HCT116 (cell line): ENCODE data around the gene STARD7.

Source experiments
- EGR1 ChIP-seq: IDR thresholded peaks from 2 replicates; pipeline ENCODE4 v1.6.1; 2012; ENCODE audit warnings: low read depth
- EZH2 ChIP-seq: fragments of 200-600 bp; sonication (generic); IDR thresholded peaks from 2 replicates; pipeline ENCODE4 v1.6.1; 2017; ENCODE audit warnings: antibody characterized with exemption, mixed run types
- EZH2phosphoT487 ChIP-seq: fragments of 200-600 bp; IDR thresholded peaks from 2 replicates; pipeline ENCODE4 v1.6.1; 2018; ENCODE audit warnings: antibody characterized with exemption, borderline replicate concordance
- POLR2A ChIP-seq: IDR thresholded peaks from 2 replicates; pipeline ENCODE4 v1.7.0; 2011; ENCODE audit warnings: borderline replicate concordance; ENCODE audit not compliant: insufficient read depth, insufficient read length; ENCODE audit errors: extremely low read depth
- SRF ChIP-seq: IDR thresholded peaks from 2 replicates; pipeline ENCODE4 v1.6.1; 2012; ENCODE audit warnings: low read depth
- TF ChIP-seq, protein P1 (sequence below): IDR thresholded peaks from 2 replicates; pipeline ENCODE4 v1.6.1; 2012
- TF ChIP-seq, protein P2 (sequence below), 3 experiments: fragments of 200-600 bp in 1 of 3; sonication (generic) in 1 of 3; IDR thresholded peaks in 2 of 3; conservative IDR thresholded peaks in 1 of 3; 2 replicates each; pipeline ENCODE4 v1.5.1; 2012 to 2017; ENCODE audit warnings: low read depth in 2 of 3, low read length in 2 of 3, antibody characterized with exemption in 1 of 3, borderline replicate concordance in 1 of 3, control low read depth in 1 of 3, mild to moderate bottlenecking in 1 of 3, mixed read lengths in 1 of 3, mixed run types in 1 of 3, moderate library complexity in 1 of 3; ENCODE audit not compliant: insufficient read depth in 1 of 3
- TF ChIP-seq, protein P3 (sequence below): IDR thresholded peaks from 2 replicates; pipeline ENCODE4 v1.6.1; 2012; ENCODE audit warnings: low read depth

DNA sequence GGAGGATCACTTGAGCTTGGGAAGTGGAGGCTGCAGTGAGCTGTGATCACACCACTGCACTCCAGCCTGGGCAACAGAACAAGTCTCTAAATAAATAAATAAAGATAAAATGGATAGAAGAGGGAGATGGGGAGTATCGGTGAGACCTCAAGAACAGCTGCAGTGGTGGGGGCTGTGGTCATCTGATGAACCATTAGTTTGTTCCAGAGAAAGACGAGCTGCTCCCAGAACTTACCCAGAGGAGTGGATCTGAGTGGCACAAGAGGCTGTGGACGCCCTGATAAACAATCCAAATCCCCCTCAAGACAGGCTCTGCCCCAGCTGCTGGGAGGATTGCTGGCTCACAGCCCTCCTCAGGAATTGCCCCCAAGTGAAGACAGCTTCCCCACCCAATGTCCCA, 30.5 kb upstream of the STARD7 start:
- no peak for TF ChIP-seq POLR2A
- TF ChIP-seq, protein P1, sequence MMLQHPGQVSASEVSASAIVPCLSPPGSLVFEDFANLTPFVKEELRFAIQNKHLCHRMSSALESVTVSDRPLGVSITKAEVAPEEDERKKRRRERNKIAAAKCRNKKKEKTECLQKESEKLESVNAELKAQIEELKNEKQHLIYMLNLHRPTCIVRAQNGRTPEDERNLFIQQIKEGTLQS = no peak
- TF ChIP-seq EGR1 = no peak
- TF ChIP-seq, protein P2, sequence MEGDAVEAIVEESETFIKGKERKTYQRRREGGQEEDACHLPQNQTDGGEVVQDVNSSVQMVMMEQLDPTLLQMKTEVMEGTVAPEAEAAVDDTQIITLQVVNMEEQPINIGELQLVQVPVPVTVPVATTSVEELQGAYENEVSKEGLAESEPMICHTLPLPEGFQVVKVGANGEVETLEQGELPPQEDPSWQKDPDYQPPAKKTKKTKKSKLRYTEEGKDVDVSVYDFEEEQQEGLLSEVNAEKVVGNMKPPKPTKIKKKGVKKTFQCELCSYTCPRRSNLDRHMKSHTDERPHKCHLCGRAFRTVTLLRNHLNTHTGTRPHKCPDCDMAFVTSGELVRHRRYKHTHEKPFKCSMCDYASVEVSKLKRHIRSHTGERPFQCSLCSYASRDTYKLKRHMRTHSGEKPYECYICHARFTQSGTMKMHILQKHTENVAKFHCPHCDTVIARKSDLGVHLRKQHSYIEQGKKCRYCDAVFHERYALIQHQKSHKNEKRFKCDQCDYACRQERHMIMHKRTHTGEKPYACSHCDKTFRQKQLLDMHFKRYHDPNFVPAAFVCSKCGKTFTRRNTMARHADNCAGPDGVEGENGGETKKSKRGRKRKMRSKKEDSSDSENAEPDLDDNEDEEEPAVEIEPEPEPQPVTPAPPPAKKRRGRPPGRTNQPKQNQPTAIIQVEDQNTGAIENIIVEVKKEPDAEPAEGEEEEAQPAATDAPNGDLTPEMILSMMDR (IDR thresholded peaks at IDR 0.05 in 2 of 3, conservative IDR thresholded peaks at IDR 0.05 in 1 of 3; ENCODE audit: borderline replicate concordance in 1 of 3, insufficient read depth in 1 of 3, low read depth in 2 of 3, low read length in 2 of 3) = no peak
- TF ChIP-seq SRF = no peak
- TF ChIP-seq EZH2phosphoT487 = no peak
- TF ChIP-seq, protein P3, sequence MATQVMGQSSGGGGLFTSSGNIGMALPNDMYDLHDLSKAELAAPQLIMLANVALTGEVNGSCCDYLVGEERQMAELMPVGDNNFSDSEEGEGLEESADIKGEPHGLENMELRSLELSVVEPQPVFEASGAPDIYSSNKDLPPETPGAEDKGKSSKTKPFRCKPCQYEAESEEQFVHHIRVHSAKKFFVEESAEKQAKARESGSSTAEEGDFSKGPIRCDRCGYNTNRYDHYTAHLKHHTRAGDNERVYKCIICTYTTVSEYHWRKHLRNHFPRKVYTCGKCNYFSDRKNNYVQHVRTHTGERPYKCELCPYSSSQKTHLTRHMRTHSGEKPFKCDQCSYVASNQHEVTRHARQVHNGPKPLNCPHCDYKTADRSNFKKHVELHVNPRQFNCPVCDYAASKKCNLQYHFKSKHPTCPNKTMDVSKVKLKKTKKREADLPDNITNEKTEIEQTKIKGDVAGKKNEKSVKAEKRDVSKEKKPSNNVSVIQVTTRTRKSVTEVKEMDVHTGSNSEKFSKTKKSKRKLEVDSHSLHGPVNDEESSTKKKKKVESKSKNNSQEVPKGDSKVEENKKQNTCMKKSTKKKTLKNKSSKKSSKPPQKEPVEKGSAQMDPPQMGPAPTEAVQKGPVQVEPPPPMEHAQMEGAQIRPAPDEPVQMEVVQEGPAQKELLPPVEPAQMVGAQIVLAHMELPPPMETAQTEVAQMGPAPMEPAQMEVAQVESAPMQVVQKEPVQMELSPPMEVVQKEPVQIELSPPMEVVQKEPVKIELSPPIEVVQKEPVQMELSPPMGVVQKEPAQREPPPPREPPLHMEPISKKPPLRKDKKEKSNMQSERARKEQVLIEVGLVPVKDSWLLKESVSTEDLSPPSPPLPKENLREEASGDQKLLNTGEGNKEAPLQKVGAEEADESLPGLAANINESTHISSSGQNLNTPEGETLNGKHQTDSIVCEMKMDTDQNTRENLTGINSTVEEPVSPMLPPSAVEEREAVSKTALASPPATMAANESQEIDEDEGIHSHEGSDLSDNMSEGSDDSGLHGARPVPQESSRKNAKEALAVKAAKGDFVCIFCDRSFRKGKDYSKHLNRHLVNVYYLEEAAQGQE = no peak
- TF ChIP-seq EZH2 = no peak
